DMS79 (cell line): ENCODE measurements around the gene ANKS3.
"Not testable (repeated sequence)": the region's sequence is repeated elsewhere in the genome, so short reads cannot be mapped to it uniquely, and the experiment has no call there.

Experiments
- DNase-seq: peaks from one replicate; lab custom pipeline; 2025; lab: John Stamatoyannopoulos, UW

The ANKS3 gene

DNA sequence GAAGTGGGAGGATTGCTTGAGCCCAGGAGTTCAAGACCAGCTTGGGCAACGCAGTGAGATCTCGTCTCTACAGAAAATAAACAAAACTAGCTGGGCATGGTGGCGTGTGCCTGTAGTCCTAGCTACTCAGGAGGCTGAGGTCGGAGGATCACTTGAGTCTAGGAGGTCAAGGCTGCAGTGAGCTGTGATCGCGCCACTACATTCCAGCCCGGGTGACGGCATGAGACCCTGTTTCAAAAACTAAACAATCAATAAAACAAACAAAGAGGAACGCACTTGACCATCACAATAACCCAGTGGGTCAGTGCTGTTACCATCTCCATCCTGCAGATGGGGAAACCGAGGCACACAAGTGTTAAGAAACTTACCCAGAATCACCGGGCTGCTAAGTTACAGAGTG is 19.2 kb upstream of the ANKS3 start:
- no peak for DNase-seq

DNA sequence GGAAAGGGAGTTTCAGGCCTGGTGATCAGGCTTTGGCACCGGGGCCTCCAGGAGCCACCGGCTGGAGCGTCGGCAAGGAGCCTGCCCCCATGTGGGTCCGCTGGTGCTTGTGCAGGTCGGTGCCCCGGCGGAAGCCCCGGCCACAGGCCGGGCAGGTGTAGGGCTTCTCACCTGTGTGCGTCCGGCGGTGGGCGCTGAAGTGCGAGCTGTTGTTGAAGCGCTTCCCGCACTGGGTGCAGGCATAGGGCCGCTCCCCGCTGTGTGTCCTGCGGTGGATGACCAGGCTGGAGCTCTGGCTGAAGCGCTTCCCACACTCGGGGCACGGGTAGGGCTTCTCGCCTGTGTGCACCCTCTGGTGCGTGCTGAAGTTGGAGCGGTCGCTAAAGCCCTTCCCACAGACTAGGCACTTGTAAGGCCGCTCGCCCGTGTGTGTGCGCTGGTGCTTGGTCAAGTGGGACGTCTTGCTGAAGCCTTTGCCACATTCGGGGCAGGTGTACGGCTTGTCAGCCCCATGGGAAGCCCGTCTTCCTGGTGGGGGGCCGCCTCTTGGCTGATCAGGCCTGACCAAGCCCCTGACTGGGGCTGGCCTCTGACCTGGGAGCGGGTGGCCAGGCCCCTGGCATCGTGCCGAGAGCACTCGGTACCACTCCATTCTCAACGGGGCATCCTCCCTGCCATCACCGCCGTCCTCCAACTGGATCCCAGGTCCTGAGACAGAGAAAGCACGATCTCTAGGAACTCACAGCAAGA is 18.5 kb upstream of the ANKS3 start:
- peak; percentile 71 for DNase-seq

DNA sequence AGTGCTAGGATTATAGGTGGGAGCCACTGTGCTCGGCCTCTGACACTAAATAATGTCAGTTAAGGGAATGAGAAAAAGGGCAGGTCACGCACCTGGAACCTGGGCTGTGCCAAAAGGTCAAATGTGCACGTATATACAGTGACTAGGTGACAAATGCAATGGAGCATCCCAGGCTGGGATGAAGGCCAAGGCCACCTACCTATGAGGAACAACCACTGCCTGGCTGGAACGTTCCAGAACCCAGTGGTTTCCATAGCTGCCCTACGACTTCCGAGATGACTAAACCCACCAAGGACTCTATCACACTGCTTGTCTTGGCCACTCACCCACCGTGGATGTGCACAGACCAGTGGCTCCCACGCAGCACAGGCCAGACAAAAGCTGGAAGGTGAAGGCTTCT is 16.8 kb upstream of the ANKS3 start:
- DNase-seq: no peak

DNA sequence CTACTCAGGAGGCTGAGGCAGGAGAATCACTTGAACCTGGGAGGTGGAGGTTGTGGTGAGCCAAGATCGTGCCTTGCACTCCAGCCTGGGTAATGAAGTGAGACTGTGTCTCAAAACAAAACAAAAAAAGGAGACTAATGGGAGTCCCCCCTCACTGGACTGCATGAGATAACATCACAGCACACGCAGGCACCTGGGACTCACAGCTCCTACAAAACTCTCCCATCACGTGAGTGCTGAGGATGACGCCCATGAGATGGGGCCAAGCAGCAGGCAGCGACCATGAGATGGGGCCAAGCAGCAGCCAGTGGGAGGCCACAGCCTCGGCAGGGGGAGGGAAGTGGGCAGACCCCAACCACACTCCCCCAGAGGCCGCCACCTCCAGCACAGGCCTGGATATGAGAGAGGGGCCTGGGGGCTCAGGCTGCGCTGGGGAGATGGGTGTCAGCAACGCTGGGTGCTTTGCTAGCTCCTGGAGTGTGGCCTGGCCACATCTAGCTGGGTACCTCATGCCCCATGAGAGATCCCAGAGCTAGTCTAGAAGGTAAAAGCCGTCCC is 15.7 kb upstream of the ANKS3 start:
- DNase-seq: no peak

DNA sequence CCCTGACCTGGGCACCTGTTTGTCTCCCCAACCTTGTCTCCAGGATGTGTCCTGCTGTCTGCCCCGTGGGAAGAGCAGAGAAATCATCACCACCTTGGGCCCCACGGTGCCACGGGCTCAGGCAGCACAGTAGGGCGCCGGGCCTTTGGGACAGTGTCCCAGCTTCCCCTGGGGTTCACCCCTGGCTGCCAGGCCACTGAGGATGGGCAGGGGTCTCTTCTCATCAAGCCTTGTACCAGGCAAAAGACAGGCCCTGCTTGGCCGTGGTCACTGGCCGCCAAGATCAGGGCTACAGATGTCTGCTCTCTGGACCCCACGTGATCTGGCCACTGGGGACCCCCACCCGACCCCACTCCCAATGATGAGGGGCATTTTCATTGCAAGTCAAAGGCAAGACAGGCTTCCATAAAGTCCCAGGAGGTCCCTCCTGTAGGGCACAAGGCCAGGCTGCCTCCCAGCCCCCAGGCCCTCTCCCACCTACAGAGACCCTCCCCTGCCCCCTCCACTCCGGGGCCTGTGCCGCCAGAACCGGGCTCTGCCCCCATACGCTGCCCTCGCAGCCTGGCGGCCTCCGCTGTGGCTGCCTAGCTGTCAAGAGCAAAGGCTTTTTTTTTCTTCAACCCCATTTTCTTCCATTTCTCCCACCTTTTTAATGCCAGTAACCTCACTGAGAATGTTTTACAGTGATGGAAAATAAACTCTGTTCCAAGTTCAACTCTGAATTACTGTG is 14.8 kb upstream of the ANKS3 start:
- no peak for DNase-seq

DNA sequence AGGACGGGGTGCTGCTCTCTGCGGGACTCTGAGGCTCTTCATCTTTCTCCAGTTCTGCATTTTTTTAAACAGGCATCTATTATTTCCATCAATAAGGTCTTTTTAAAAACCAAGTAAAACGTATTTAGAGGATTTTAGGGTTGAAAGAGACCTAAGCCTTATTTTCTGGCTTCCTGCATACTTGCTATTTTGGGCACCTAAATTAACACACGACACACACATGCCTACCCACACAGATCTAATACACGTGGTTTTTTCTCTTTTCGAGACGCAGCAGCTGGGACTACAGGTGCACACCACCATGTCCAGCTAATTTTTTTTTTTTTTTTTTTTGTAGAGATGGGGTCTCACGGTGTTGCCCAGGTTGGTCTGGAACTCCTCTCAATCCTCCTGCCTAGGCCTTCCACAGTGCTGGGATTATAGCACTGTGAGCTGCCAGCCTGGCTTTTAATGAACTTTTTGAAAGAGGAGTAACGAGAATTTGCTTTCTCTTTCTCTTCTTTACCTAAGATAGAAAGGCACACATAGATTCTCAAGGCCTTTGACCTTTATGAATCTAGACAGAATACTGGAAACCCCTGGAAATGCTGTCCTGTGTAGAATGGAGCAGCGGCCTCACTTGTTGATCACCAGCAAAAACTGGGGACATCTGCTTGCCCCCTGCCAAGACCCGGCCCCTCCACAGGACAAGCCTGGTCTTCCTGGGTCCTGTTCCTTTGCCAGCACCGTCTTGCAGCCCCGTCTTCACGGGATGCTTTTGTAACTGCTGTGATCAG is 14.0 kb upstream of the ANKS3 start:
- no peak for DNase-seq

DNA sequence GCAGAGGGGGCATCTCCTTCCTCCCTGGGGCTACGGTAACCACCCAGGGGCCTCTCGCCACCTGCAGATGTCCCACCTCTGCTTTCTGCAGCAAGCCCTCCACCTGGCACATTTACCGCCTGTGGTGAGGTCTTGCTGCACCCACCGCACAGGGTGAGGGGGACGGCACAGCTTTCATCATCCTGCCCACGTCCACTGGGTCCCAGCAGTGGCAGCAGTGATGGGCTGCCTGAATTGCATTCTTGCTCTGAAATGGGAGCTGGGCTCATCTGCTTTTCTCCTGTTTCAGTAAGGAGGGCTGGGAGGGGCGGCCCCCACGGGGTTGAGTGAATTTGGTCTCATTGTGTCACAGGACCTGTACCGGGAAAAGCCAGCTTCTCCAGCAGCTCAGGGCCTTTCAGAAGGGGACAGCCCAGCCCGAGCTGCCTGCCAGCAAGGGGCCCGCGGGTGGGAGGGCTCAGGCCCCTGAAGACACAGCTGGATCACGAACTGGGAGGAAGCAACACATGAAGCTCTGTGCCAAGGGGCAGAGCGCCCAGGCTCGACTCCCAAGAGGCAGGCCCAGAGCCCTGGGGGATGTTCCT is 13.0 kb upstream of the ANKS3 start:
- no peak for DNase-seq

DNA sequence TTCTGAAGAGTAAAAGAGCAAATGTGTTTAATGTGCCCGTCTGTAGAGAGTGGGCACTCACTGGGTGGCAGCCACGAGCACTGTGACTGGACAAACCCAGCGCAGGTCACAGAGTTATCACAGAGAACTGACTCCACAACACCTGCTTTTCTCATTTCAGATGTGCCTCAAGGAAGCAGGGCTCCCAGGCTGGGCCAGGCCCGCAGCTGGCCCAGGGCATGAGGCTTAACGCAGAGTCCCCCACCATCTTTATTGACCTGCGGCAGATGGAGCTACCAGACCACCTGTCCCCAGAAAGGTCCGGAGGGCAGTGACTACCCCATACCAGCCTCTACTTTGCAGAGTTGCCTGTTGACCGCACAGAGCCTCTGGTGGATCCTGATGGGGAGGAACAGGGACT is 12.1 kb upstream of the ANKS3 start:
- no peak for DNase-seq

DNA sequence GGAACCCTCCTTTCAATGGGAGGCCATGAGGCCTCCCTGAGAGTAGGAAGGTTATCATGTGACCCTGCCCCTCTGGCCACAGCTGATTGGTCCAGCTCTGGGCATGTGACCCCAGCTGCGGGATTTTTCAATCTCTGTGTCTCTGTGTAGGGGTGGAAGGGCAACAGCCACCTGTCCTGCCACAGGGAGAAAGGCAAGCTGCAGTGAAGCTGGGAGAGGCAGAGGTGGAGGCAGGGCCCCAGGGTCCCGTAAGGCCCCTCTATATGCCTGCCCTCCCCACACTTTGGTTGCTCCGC is 11.2 kb upstream of the ANKS3 start:
- DNase-seq: no peak

DNA sequence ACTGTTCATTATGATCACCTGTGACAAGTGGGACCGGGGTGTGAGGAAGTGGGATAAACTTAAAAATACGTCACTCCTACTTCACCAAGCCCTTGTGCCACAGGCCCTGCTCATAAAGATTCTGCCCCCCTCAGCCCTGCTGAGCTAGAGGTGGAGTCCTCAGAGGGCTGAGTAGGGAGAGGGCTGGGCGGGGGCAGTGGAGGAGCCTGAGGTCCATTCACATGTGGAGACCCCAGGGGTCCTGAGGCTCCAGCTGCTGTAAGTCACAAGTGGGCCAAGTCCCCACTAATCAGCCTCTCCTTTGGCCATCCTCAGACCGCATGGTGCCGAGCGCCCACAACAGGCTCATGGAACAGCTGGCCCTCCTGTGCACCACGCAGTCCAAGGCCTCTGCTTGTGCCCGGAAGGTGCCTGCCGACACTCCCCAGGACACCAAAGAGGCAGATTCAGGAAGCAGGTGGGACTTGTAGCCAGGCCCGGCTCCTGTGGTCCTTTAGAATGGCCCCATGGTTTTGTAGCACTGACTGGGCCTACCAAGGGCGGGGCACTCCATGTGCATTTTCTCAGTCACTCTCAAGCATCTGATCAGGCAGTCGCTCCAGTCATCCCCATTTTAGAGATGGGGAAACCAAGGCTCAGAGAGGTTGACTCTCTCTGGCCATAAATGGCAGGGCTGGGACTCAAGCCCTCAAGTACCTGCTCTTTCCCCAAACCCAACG is 10.6 kb upstream of the ANKS3 start:
- DNase-seq: no peak

DNA sequence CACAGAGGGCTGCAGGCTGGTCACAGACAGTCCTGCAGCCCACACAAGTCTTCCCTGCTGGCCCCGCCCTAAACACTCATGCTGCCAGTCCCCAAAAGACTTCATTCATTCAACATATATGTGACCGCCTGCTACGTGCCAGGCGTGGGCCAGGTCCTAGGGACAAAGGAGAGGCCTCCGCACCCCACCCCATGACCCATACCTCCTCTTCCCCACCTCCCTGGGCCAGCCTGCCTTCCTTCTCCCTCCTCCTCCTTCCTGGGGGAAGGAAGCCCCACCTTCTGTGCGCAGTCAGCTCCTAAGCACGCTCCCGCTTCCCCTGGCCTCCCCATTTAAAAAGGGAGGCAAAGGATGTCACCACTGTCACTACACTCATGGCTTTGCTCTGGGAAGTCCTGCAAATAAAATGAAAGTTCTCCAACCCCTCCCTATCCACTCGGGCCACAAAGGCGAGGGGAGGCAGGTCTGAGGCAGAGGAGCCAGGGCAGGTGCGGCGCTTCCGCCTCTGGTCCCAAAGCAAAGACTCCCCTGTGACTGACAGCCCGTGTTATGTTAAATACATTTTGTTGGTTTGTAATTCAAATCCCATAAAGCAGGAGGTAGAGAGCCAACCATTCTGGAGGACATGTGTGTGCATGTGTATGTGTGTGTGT is 9.3 kb upstream of the ANKS3 start:
- no peak for DNase-seq

DNA sequence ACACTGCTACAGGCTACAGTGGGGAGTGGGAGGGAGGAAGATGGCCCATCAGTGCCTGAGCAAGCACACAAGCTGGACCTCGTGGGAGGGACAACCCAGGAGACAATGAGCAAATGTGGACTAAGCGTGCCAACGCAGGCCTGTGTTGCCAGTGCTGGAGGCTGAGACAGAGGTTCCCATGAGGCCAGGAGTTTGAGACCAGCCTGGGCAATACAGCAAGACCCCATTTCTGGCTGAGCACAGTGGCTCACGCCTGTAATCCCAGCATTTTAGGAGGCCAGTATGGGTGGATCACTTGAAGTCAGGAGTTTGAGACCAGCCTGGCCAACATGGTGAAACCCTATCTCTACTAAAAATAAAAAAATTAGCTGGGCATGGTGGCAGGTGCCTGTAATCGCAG is 4.3 kb upstream of the ANKS3 start:
- DNase-seq: not testable (repeated sequence)

DNA sequence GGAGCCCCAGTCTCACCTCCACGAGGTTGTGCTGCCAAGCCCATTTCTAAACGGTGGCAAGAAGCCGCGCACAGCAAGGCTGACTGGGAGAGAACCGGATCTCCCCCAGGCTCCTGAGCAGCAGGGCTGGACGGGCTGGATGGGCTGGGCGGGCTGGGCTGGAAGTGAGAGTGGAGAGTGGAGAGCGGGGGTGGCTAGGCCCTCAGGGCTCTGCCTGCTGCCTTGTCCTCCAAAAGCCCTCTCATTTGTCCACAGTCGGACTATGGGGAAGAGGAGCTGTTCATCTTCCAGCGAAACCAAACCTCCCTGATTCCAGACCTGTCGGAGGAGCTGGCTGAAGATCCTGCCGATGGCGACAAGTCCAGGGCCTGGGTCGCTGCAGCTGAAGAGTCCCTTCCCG is 3.5 kb upstream of the ANKS3 start:
- DNase-seq: no peak

DNA sequence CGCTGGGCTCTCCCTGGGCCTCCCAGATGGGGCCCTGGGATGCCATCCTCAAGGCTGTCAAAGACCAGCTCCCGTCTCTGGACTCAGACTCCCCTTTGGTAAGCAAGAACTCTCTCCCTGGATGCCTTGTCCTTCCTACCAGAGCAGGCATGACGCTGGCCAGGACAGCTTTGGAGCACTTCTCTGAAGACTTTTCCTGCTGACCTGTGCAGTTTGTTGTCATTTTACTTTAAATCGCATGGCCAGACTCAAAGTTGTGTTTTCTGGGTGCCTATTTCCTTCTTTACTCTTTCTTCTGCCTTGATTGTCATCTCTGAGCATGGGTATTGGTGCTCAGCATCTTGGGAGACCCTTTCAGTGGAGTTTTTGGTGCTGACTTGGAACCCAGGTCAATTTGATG is 2.5 kb upstream of the ANKS3 start:
- no peak for DNase-seq

DNA sequence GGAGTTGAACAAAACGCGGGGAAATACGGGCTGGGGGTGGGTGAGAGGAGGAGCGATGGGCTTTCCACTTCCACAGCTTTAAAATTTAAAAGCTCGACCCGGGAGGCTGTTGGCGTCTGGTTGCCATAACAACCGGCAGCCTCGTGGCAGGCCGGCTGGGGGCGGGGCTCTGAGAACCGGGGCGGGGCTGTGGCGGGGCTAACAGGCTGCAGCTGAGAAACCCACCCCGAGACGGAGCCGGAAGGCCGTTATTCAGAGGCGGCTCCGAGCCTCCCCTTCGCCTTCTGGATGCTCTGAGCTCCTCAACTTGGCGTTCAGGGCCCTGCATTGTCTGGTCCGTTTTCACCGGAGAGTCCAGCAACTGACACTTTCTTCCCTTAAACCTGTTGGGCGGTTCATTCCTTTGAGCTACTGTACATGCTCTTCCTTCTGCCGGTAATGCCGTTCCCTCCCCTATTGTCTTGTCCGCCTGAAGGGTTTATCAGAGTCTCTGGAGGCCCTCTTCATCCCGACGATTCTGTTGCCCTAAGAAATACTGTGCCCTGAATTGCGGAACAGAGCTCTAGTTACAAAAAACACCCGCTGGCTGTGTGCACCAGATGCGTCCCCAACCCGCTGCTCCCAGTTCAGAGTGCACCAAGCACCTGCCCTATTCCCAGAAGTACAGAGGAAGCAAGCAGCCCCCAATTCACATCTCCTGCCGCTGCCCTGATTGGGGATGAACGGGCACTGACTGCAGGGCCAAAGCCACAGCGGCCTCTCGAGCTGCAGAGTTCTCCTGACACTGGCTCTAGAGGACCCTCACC is 862 bp upstream of the ANKS3 start:
- DNase-seq: peak; percentile 37

DNA sequence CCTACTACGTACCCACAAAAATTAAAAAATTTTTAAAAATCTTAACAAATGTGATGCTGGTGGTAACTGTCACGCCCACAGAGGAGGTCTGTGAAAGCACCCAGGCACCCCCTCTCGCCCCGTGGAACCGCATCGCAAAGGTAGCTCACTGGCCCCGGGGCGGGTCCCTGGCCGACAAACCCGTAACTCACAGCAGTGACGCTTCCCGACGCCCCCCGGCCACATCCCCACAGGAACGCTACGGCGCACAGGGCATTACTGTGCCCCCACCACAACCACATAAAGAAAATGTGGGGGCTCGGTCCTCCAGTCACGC is 366 bp downstream of the ANKS3 start:
- DNase-seq: no peak

DNA sequence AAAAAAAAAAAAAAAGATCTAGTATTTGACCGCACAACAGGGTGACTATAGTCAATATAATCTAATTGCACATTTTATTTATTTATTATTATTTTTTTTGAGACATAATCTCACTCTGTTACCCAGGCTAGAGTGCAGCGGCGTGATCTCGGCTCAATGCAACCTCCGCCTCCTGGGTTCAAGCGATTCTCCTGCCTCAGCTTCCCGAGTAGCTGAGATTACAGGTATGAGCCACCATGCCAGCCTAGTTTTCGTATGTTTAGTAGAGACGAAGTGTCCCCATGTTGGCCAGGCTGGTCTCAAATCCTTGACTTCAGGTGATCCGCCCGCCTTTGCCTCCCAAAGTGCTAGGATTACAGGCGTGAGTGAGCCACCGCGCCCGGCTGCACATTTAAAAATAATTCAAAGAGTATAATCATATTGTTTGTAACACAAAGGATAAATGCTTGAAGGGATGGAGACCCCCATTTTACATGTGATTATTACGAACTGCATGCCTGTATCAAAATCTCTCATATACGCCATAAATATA is 794 bp downstream of the ANKS3 start:
- no peak for DNase-seq

DNA sequence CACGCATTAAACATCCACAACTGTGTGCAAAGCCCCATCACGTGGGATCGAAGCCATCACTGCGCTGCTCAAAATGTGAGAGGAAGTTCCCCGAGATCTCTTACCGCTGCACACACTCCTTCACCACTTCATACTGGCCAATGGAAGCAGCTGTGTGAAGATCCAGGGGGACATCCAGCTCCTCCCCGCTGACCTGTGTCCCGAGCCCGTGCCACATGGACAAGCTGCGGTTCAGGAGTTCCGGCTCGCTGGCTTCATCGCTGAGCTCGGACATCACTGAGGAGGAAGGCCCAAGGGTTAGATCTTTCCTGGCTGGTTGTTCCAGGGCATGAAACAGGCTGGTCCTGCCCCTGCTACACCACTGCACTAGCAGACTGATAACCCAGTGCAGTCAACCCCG is 4.2 kb downstream of the ANKS3 start:
- no peak for DNase-seq

DNA sequence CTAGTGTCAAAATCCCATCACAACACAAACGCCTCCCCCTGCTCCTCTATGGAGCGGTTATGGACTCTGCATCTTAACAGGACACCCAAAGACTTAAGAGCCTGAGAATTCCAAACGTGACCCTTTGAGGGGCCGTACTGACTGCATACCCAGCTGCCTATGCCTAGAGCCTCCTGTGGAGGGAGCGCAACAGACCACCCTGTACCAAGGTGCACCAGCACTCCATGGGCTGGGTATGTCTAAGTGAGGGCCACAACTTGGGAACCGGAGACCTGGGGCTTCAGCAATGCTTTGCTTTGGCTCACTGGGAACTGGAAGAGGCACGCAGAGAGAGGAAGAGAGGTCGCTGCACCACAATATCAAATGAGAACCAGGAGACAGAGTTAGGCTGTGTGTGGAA is 5.4 kb downstream of the ANKS3 start:
- DNase-seq: no peak

DNA sequence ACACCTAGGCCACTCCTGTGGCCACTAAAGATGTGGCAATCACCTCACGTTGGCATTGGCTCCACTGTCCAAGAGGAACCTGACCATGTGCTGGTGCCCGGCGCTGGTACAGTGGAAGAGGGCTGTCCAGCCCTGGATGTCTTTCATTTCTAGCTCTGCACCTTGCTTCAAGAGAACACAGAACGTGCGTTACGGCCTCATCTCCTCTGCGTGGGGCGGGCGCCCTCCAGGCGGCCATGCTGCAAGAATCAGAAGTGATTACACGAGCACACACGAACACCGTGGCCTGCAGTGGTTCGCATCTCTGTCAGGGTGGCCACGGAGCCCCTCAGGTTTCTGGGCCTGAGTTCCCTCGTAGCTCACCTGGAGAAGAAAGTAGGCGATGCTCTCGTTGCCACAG is 7.5 kb downstream of the ANKS3 start:
- DNase-seq: no peak
